Skeletal muscle satellite cell (primary cell): ENCODE results near the gene BOC.

Source experiments
- H3K27me3 ChIP-seq: 2 replicates; pipeline ENCODE4 v1.7.0; 2013; ENCODE audit warnings: low read length; ENCODE audit not compliant: control insufficient read depth, insufficient read depth
- H3K36me3 ChIP-seq: 2 replicates; pipeline ENCODE4 v1.7.0; 2013; ENCODE audit warnings: mild to moderate bottlenecking, control low read depth, low read length; ENCODE audit not compliant: insufficient read depth
- H3K4me1 ChIP-seq: 2 replicates; pipeline ENCODE4 v1.7.0; 2013; ENCODE audit warnings: low read length; ENCODE audit not compliant: control insufficient read depth, insufficient read depth
- H3K4me2 ChIP-seq: 2 replicates; pipeline ENCODE4 v1.7.0; 2013; ENCODE audit warnings: mild to moderate bottlenecking, low read length
- H3K4me3 ChIP-seq: 2 replicates; pipeline ENCODE4 v1.7.0; 2013; ENCODE audit warnings: low read length
- H3K9ac ChIP-seq: 2 replicates; pipeline ENCODE4 v1.7.0; 2013; ENCODE audit warnings: mild to moderate bottlenecking, low read depth, low read length, moderate library complexity
- H3K9me3 ChIP-seq: replicated peaks from 2 replicates; pipeline ENCODE4 v1.7.0; 2013; ENCODE audit warnings: mild to moderate bottlenecking, control low read depth, low read length

BOC gene

DNA sequence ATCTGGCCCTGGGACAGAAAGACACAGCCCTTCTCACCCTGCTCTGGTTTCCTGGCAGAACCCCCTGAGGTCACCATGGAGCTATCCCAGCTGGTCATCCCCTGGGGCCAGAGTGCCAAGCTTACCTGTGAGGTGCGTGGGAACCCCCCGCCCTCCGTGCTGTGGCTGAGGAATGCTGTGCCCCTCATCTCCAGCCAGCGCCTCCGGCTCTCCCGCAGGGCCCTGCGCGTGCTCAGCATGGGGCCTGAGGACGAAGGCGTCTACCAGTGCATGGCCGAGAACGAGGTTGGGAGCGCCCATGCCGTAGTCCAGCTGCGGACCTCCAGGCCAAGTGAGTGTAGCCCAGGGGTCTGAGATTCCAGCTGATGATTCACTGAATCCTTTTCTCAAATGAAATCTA is 61.7 kb downstream of the BOC start:
- Histone ChIP-seq H3K27me3 (peaks cover 3% of the 10 kb centered on the region), H3K9me3 (no peaks in the 10 kb centered on the region), H3K4me3 (no peak overlapping the region), H3K4me1 (peaks cover 16% of the 10 kb centered on the region), H3K36me3 (no peaks in the 10 kb centered on the region), H3K9ac (no peak overlapping the region), H3K4me2 (no peak overlapping the region)

GRCh38 chr3:113273604-113274378 is 62.4 kb downstream of the BOC start:
- no peaks in the 10 kb centered on the region for H3K27me3 ChIP-seq
- no peak overlapping the region for H3K9ac ChIP-seq
- H3K4me1 ChIP-seq = peaks cover 16% of the 10 kb centered on the region
- H3K9me3 ChIP-seq = no peaks in the 10 kb centered on the region
- no peak overlapping the region for H3K4me3 ChIP-seq
- no peak overlapping the region for H3K4me2 ChIP-seq
- no peaks in the 10 kb centered on the region for H3K36me3 ChIP-seq

- Histone ChIP-seq H3K4me3 (no peak overlapping the region), H3K36me3 (no peaks in the 10 kb centered on the region), H3K4me2 (no peak overlapping the region), H3K27me3 (no peaks in the 10 kb centered on the region), H3K9ac (no peak overlapping the region), H3K9me3 (no peaks in the 10 kb centered on the region), H3K4me1 (peaks cover 16% of the 10 kb centered on the region)
Measured at GRCh38 chr3:113274425-113275257, 63.3 kb downstream of the BOC start.

- Histone ChIP-seq H3K4me3 (no peak overlapping the region), H3K9me3 (no peaks in the 10 kb centered on the region), H3K36me3 (no peaks in the 10 kb centered on the region), H3K27me3 (no peaks in the 10 kb centered on the region), H3K4me2 (no peak overlapping the region), H3K4me1 (peaks cover 16% of the 10 kb centered on the region), H3K9ac (no peak overlapping the region)
Measured at GRCh38 chr3:113275258-113275556, 63.9 kb downstream of the BOC start.

DNA sequence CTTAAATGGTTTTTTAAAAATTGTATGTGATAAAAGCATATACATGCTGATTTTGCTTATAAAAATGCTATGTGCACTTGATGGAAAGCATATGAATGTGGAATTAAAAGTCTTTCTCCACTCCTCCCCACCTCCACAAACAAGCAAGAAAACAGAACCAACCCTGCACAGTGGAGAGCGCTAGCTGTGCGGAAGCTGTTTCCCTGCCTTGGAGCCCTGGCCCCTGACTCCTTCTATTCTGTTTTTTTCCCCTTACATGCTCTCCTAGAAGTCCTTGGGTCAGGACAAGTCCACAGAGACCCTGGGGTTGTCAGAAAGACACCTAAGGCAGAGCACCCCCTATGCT is 64.2 kb downstream of the BOC start:
- H3K9me3 ChIP-seq = no peaks in the 10 kb centered on the region
- H3K4me2 ChIP-seq = peak overlapping the region; percentile 85
- H3K36me3 ChIP-seq = no peaks in the 10 kb centered on the region
- no peaks in the 10 kb centered on the region for H3K27me3 ChIP-seq
- peaks cover 16% of the 10 kb centered on the region for H3K4me1 ChIP-seq
- H3K9ac ChIP-seq = peak overlapping the region; percentile 83
- H3K4me3 ChIP-seq = peak overlapping the region; percentile 59

DNA sequence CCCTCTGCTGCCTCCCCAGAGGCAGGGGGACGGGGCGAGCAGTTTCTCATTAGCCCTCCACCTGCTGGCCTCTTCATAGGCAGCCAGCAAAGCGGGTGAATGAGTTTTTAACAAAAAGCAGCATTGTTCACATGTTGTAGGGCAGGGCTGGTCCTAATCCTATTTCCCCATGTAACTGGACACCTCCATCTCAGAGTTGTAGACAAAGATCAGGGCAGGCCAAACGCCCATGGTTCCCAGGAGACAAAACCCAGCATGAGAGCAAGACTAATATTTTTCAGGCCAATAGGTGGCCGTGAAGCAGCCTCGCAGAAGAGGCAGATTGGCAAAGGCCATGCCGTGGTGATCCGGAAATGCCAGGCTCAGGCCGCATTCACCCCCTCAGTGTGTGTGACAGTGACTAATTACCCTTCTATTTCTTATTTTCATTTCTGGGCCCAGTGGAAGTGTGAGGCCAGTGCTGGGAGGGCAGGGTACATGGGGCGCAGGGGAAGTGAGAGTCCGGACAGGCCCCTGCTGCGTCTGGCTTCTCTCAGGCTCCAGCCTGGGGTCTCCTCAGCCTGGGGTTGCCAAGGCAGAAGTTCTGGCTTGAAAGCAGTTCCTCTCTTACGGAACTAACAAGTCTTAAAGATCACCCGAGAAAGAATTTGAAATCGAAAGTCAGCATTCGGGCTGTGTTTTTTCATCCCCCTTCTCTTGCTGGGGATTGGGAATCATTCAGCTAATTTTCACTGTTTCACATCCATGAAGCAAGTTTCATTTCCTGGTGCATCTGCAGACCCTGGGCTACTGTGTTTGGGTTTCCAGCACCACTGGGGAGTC is 64.8 kb downstream of the BOC start:
- Histone ChIP-seq H3K4me3 (peak overlapping the region; percentile 59), H3K9ac (peak overlapping the region; percentile 83), H3K36me3 (no peaks in the 10 kb centered on the region), H3K27me3 (no peaks in the 10 kb centered on the region), H3K9me3 (no peaks in the 10 kb centered on the region), H3K4me2 (peak overlapping the region; percentile 85), H3K4me1 (peaks cover 16% of the 10 kb centered on the region)

DNA sequence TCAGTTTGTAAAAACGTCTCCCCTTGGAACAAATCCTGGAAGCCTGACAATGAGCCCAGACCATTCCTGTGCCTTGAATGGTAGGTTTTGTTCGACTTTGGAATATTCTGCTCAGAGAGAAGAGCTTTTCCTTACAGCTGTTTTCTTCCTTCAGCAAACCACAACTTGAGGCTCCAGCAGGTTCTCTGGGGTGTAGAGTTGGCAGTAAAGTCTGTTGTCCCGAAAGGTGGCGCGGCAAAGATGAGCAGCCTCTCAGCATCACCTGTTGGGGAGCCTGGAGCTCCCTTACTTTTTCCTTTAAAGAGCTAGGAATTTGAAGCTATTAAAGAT is 65.4 kb downstream of the BOC start:
- H3K36me3 ChIP-seq = no peaks in the 10 kb centered on the region
- peaks cover 16% of the 10 kb centered on the region for H3K4me1 ChIP-seq
- peak overlapping the region; percentile 59 for H3K4me3 ChIP-seq
- H3K9ac ChIP-seq = peak overlapping the region; percentile 83
- no peaks in the 10 kb centered on the region for H3K9me3 ChIP-seq
- peak overlapping the region; percentile 85 for H3K4me2 ChIP-seq
- peaks cover 1% of the 10 kb centered on the region for H3K27me3 ChIP-seq

GRCh38 chr3:113277414-113277813 is 66.1 kb downstream of the BOC start:
- Histone ChIP-seq H3K4me1 (peaks cover 16% of the 10 kb centered on the region), H3K36me3 (no peaks in the 10 kb centered on the region), H3K9ac (no peak overlapping the region)

DNA sequence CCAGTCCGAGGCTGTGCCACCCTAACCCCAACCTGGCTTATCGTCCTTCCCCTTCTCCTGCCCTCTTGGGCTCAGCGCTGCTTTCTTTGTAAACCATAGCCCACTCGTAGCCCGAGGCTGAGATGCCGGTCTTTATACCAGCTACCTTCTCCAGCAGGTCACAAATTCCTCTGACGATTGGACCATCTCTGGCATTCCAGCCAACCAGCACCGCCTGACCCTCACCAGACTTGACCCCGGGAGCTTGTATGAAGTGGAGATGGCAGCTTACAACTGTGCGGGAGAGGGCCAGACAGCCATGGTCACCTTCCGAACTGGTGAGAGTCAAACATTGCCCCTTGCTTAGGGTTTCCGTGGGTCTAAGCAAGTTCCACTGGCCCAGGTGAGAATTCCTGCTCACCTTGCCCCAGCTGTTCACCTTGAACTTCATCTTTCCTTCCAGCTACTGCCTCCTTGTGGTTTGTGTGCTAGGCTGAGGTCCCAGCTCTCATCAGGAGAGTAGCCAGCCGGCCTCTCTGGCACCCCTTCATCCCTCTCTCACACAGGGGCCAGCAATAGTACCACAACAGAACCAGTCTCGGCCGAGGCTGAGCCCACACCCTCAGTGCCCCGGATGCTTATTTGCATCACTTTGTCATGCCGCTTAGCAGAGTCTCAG is 66.7 kb downstream of the BOC start:
- no peaks in the 10 kb centered on the region for H3K36me3 ChIP-seq
- H3K9ac ChIP-seq = no peak overlapping the region
- H3K4me3 ChIP-seq = no peak overlapping the region
- no peak overlapping the region for H3K4me2 ChIP-seq
- H3K27me3 ChIP-seq = peaks cover 7% of the 10 kb centered on the region
- peaks cover 16% of the 10 kb centered on the region for H3K4me1 ChIP-seq
- no peaks in the 10 kb centered on the region for H3K9me3 ChIP-seq

More at GRCh38 chr3:113277414-113277813, 66.1 kb downstream of the BOC start:
- Histone ChIP-seq H3K4me2 (no peak overlapping the region), H3K4me3 (no peak overlapping the region), H3K9me3 (no peaks in the 10 kb centered on the region), H3K27me3 (peaks cover 7% of the 10 kb centered on the region)

DNA sequence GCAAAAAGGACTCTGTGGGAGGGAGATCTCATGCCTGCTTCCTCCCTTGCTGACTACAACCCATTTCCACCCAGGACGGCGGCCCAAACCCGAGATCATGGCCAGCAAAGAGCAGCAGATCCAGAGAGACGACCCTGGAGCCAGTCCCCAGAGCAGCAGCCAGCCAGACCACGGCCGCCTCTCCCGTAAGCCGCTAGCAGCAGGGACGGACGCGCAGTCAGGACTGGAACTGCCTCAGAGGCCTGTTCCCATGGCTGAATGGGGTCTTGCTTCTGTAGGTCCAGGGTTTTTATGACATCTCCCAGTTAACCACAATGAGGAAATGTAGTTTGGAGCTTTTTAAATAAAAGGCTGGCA is 67.2 kb downstream of the BOC start:
- peaks cover 16% of the 10 kb centered on the region for H3K4me1 ChIP-seq
- H3K36me3 ChIP-seq = no peaks in the 10 kb centered on the region
- no peaks in the 10 kb centered on the region for H3K9me3 ChIP-seq
- no peak overlapping the region for H3K9ac ChIP-seq
- H3K27me3 ChIP-seq = peaks cover 7% of the 10 kb centered on the region
- H3K4me2 ChIP-seq = no peak overlapping the region
- H3K4me3 ChIP-seq = no peak overlapping the region

GRCh38 chr3:113279686-113280085 is 68.3 kb downstream of the BOC start:
- Histone ChIP-seq H3K27me3 (peaks cover 7% of the 10 kb centered on the region), H3K9ac (no peak overlapping the region), H3K4me3 (no peak overlapping the region), H3K4me1 (peaks cover 16% of the 10 kb centered on the region), H3K36me3 (no peaks in the 10 kb centered on the region), H3K4me2 (no peak overlapping the region), H3K9me3 (no peaks in the 10 kb centered on the region)
